AG09319 (cell line): Measurements from ENCODE around the gene C1orf87.

Experiments
- DNase-seq: peaks from one replicate; pipeline ENCODE4 v3.0.0-alpha.2; 2010; ENCODE audit warnings: low read depth; ENCODE audit errors: extremely low read depth
- TF ChIP-seq, protein P1 (sequence below): IDR thresholded peaks from 2 replicates; pipeline ENCODE4 v1.5.1; 2011; ENCODE audit warnings: low read depth, mild to moderate bottlenecking, inconsistent platforms, low read length, moderate library complexity

C1orf87 gene

DNA sequence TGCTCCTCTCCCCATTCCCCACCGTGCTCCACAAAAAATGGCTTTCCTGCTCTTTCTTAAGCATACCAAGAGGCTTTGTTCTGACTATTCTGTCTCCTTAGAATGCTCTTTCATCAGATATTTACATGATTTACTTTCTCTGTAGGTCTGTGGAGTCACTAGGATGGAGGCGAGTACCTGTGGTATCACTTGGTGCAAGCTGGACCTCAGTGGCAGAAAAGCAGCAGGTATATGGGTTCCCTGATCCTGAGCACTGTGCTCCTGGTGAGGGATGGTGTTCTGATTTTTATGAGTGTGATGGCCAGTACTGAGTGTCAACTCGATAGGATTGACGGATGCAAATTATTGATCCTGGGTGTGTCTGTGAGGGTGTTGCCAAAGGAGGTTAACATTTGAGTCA, 10.0 kb downstream of the C1orf87 start:
- DNase-seq: no peak
- TF ChIP-seq, protein P1, sequence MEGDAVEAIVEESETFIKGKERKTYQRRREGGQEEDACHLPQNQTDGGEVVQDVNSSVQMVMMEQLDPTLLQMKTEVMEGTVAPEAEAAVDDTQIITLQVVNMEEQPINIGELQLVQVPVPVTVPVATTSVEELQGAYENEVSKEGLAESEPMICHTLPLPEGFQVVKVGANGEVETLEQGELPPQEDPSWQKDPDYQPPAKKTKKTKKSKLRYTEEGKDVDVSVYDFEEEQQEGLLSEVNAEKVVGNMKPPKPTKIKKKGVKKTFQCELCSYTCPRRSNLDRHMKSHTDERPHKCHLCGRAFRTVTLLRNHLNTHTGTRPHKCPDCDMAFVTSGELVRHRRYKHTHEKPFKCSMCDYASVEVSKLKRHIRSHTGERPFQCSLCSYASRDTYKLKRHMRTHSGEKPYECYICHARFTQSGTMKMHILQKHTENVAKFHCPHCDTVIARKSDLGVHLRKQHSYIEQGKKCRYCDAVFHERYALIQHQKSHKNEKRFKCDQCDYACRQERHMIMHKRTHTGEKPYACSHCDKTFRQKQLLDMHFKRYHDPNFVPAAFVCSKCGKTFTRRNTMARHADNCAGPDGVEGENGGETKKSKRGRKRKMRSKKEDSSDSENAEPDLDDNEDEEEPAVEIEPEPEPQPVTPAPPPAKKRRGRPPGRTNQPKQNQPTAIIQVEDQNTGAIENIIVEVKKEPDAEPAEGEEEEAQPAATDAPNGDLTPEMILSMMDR: no peak

DNA sequence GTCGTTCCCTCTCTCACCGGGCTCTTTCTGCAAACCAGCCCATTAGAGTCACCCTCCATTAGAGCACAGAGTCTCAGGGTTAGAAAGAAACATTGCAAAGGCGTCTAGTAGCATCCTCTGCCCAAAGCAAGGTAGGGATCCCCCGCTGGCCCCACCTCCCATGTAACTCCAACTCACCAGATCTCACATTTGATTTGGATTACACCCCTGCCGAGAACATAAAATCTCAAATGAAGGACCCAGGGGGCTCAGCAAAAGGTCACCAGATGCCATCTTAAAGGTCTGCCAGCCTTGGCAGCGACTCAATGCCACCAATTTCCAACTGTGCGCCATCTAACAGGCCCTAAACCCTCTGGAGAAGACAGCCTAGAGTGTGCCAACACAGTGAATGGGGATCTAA, 14.1 kb downstream of the C1orf87 start:
- TF ChIP-seq, protein P1: no peak
- DNase-seq: no peak

- TF ChIP-seq, protein P1: no peak
- DNase-seq: no peak
These were observed 18.2 kb downstream of the C1orf87 start for GRCh38 chr1:60055336-60055735.

GRCh38 chr1:60054374-60054773, 19.2 kb downstream of the C1orf87 start:
- TF ChIP-seq, protein P1: no peak
- no peak for DNase-seq

DNA sequence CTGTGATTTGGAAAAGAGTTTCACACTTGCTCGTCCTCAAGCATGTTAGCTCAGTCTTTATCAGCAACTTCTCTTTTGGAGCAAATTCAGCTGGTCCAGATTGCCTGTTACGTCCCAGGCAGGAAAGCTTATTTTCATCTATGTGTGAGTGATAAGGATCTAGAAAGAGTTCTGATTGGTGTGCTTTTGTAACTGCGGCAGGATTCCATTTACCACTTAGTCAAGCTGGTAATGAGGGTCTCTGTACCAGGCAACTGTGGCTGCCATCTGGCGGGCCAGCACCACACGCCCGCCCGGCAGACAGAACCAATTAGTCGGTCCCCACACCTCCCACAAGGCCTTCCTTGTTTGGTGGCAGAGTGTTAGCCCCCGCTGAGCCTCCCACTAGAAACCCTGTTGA, 21.0 kb downstream of the C1orf87 start:
- TF ChIP-seq, protein P1: no peak
- no peak for DNase-seq

- DNase-seq: no peak
- TF ChIP-seq, protein P1: no peak
These were observed 22.4 kb downstream of the C1orf87 start for GRCh38 chr1:60051191-60051590.

GRCh38 chr1:60049188-60049587, 24.4 kb downstream of the C1orf87 start:
- TF ChIP-seq, protein P1: no peak

More at GRCh38 chr1:60049188-60049587, 24.4 kb downstream of the C1orf87 start:
- no peak for DNase-seq
